Astrocyte (in vitro differentiated cells and primary cell): ENCODE data around the gene PLCH1. TPM values are rescaled to one million over a fixed set of nuclear protein-coding genes. Genes with fewer than 3 reads are reported as not detected.

Experiments
- DNase-seq: peaks from one replicate; pipeline ENCODE4 v3.0.0-alpha.2; 2010; ENCODE audit warnings: low read depth
- FAIRE-seq: peaks from 2 replicates; lab custom pipeline; 2011; peaks lifted over from hg19 to GRCh38; lab: Jason Lieb, UNC
- H2AFZ ChIP-seq: 2 replicates; pipeline ENCODE4 v1.6.0; 2012; ENCODE audit warnings: low read depth, low read length, inconsistent platforms
- H3K27ac ChIP-seq: 2 replicates; pipeline ENCODE4 v1.5.1; 2011; ENCODE audit warnings: low read depth, low read length, inconsistent platforms
- H3K27me3 ChIP-seq: 2 replicates; pipeline ENCODE4 v1.6.0; 2011; ENCODE audit warnings: low read length, inconsistent platforms; ENCODE audit not compliant: insufficient read depth
- H3K36me3 ChIP-seq: 2 replicates; pipeline ENCODE4 v1.5.1; 2011; ENCODE audit warnings: low read length, inconsistent platforms; ENCODE audit not compliant: insufficient read depth
- H3K4me1 ChIP-seq: 2 replicates; pipeline ENCODE4 v1.5.1; 2011; ENCODE audit warnings: low read length, inconsistent platforms; ENCODE audit not compliant: insufficient read depth
- H3K4me2 ChIP-seq: 2 replicates; pipeline ENCODE4 v1.6.0; 2012; ENCODE audit warnings: low read length, inconsistent platforms
- H3K4me3 ChIP-seq: 2 replicates; pipeline ENCODE4 v1.5.1; 2011; ENCODE audit warnings: low read depth, mild to moderate bottlenecking, low read length, inconsistent platforms; ENCODE audit not compliant: insufficient read depth
- H3K79me2 ChIP-seq: 2 replicates; pipeline ENCODE4 v1.6.0; 2012; ENCODE audit warnings: mild to moderate bottlenecking, low read length, inconsistent platforms; ENCODE audit not compliant: insufficient read depth
- H3K9ac ChIP-seq: 2 replicates; pipeline ENCODE4 v1.6.0; 2012; ENCODE audit warnings: mild to moderate bottlenecking, low read length, inconsistent platforms
- H3K9me3 ChIP-seq: 2 replicates; pipeline ENCODE4 v1.5.1; 2012; ENCODE audit warnings: low read depth, mild to moderate bottlenecking, low read length, inconsistent platforms; ENCODE audit not compliant: insufficient read depth
- H4K20me1 ChIP-seq: 2 replicates; pipeline ENCODE4 v1.6.0; 2012; ENCODE audit warnings: low read length, inconsistent platforms; ENCODE audit not compliant: insufficient read depth
- H3K27ac Mint-ChIP-seq: one replicate; pipeline ENCODE4 v1.8.0; 2021; ENCODE audit warnings: mild to moderate bottlenecking, mixed read lengths; ENCODE audit not compliant: unreplicated experiment
- H3K27me3 Mint-ChIP-seq: one replicate; pipeline ENCODE4 v1.8.0; 2021; ENCODE audit warnings: low read depth, mixed read lengths; ENCODE audit not compliant: unreplicated experiment
- H3K36me3 Mint-ChIP-seq: one replicate; pipeline ENCODE4 v1.8.0; 2021; ENCODE audit warnings: low read depth, mixed read lengths; ENCODE audit not compliant: unreplicated experiment
- H3K4me1 Mint-ChIP-seq: one replicate; pipeline ENCODE4 v1.8.0; 2021; ENCODE audit warnings: low read depth, mixed read lengths; ENCODE audit not compliant: unreplicated experiment
- H3K4me3 Mint-ChIP-seq: one replicate; pipeline ENCODE4 v1.8.0; 2021; ENCODE audit warnings: mild to moderate bottlenecking, moderate library complexity, mixed read lengths; ENCODE audit not compliant: unreplicated experiment
- H3K9me3 Mint-ChIP-seq: one replicate; pipeline ENCODE4 v1.8.0; 2021; ENCODE audit warnings: mild to moderate bottlenecking, mixed read lengths; ENCODE audit not compliant: unreplicated experiment
- CTCF ChIP-seq: IDR thresholded peaks from 2 replicates; pipeline ENCODE4 v1.5.1; 2011; ENCODE audit warnings: low read depth, mild to moderate bottlenecking, inconsistent platforms, low read length, moderate library complexity; ENCODE audit not compliant: insufficient read depth
- EZH2 ChIP-seq: IDR thresholded peaks from 2 replicates; pipeline ENCODE4 v1.6.1; 2012; ENCODE audit warnings: mild to moderate bottlenecking, low read length, inconsistent platforms; ENCODE audit not compliant: insufficient read depth
- total RNA-seq: library from RNA; stranded (reverse); gene quantifications from 2 replicates; pipeline ENCODE4 v1.2.1, GENCODE V29; 2021

PLCH1 gene
- total RNA-seq, 1 donor from 2014 or later = 1.2 TPM

GRCh38 chr3:155611456-155611855 lies 133.4 kb downstream of the PLCH1 start:
- no peaks in the 10 kb centered on the region for H3K27me3 Mint-ChIP-seq
- TF ChIP-seq EZH2 = no peak
- no peak for TF ChIP-seq CTCF
- H3K9ac ChIP-seq = no peak overlapping the region
- no peak for DNase-seq
- no peaks in the 10 kb centered on the region for H4K20me1 ChIP-seq
- H3K4me3 ChIP-seq = no peak overlapping the region
- H3K9me3 ChIP-seq = no peaks in the 10 kb centered on the region
- H3K36me3 ChIP-seq = no peaks in the 10 kb centered on the region
- no peaks in the 10 kb centered on the region for H3K36me3 Mint-ChIP-seq
- H3K4me2 ChIP-seq = no peak overlapping the region
- H3K4me1 Mint-ChIP-seq = no peaks in the 10 kb centered on the region
- H3K4me3 Mint-ChIP-seq = no peak overlapping the region
- H3K4me1 ChIP-seq = no peaks in the 10 kb centered on the region
- FAIRE-seq = no peak
- no peak overlapping the region for H3K27ac ChIP-seq
- no peaks in the 10 kb centered on the region for H3K27me3 ChIP-seq
- no peak overlapping the region for H3K27ac Mint-ChIP-seq
- H3K9me3 Mint-ChIP-seq = peaks cover 4% of the 10 kb centered on the region
- H3K79me2 ChIP-seq = no peaks in the 10 kb centered on the region
- H2AFZ ChIP-seq = no peak overlapping the region

- no peak for DNase-seq
- H3K4me3 ChIP-seq = no peak overlapping the region
- H3K36me3 ChIP-seq = no peaks in the 10 kb centered on the region
- TF ChIP-seq EZH2 (no peak), CTCF (no peak)
- FAIRE-seq = no peak
- H3K79me2 ChIP-seq = no peaks in the 10 kb centered on the region
- H3K9me3 ChIP-seq = no peaks in the 10 kb centered on the region
- no peaks in the 10 kb centered on the region for H3K27me3 Mint-ChIP-seq
- H3K27ac Mint-ChIP-seq = no peak overlapping the region
- H3K9ac ChIP-seq = no peak overlapping the region
- H3K27ac ChIP-seq = no peak overlapping the region
- H3K36me3 Mint-ChIP-seq = no peaks in the 10 kb centered on the region
- no peaks in the 10 kb centered on the region for H3K4me1 ChIP-seq
- H2AFZ ChIP-seq = no peak overlapping the region
- no peaks in the 10 kb centered on the region for H3K27me3 ChIP-seq
- H3K4me3 Mint-ChIP-seq = no peak overlapping the region
- peaks cover 2% of the 10 kb centered on the region for H3K4me1 Mint-ChIP-seq
- no peaks in the 10 kb centered on the region for H4K20me1 ChIP-seq
- H3K9me3 Mint-ChIP-seq = peaks cover 4% of the 10 kb centered on the region
- no peak overlapping the region for H3K4me2 ChIP-seq
Measured at GRCh38 chr3:155609586-155609985, 135.3 kb downstream of the PLCH1 start.

GRCh38 chr3:155608228-155608920 lies 136.5 kb downstream of the PLCH1 start:
- H3K36me3 ChIP-seq = no peaks in the 10 kb centered on the region
- peaks cover 2% of the 10 kb centered on the region for H3K9me3 Mint-ChIP-seq
- no peak overlapping the region for H2AFZ ChIP-seq
- DNase-seq = no peak
- no peak overlapping the region for H3K4me3 Mint-ChIP-seq
- H3K4me1 ChIP-seq = no peaks in the 10 kb centered on the region
- no peak for FAIRE-seq
- no peaks in the 10 kb centered on the region for H4K20me1 ChIP-seq
- peaks cover 2% of the 10 kb centered on the region for H3K4me1 Mint-ChIP-seq
- no peaks in the 10 kb centered on the region for H3K36me3 Mint-ChIP-seq
- H3K4me2 ChIP-seq = no peak overlapping the region
- H3K4me3 ChIP-seq = no peak overlapping the region
- TF ChIP-seq CTCF (no peak), EZH2 (no peak)
- no peak overlapping the region for H3K27ac ChIP-seq
- no peaks in the 10 kb centered on the region for H3K27me3 Mint-ChIP-seq
- H3K9me3 ChIP-seq = no peaks in the 10 kb centered on the region
- H3K27ac Mint-ChIP-seq = no peak overlapping the region
- no peaks in the 10 kb centered on the region for H3K79me2 ChIP-seq
- no peaks in the 10 kb centered on the region for H3K27me3 ChIP-seq
- H3K9ac ChIP-seq = no peak overlapping the region
